ENCODE data around the gene HTT. TPM values are rescaled to one million over a fixed set of nuclear protein-coding genes. Genes with fewer than 3 reads are reported as not detected.

HTT gene
- total RNA-seq, 3 donors from 2014 or later, result 50.5 to 59.3 (median 51.5) TPM

DNA sequence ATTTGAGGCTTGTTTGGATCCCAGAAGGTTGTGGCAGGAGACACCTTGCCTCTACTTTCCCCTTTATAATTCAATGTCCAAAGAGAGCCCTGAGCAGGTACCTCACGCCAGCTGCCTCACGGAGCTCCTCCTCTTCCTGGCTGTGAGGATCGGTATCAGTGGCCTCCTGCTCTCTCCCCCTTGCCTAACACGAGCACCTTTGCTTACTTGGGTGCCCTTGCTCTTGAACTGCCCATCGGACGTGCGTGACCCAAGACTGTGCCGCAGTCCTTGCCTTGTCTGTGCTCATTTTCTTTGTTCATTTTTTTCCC is 146.7 kb downstream of the HTT start:
- Mint-ChIP-seq H3K4me3 (no peak overlapping the region), H3K36me3 (ENCODE audit: insufficient read depth) (peaks cover 52% of the 10 kb centered on the region), H3K9me3 (no peaks in the 10 kb centered on the region), H3K4me1 (ENCODE audit: low read depth) (no peaks in the 10 kb centered on the region), H3K27me3 (ENCODE audit: low read depth) (no peaks in the 10 kb centered on the region)
- ATAC-seq (no peak), DNase-seq (no peak)

DNA sequence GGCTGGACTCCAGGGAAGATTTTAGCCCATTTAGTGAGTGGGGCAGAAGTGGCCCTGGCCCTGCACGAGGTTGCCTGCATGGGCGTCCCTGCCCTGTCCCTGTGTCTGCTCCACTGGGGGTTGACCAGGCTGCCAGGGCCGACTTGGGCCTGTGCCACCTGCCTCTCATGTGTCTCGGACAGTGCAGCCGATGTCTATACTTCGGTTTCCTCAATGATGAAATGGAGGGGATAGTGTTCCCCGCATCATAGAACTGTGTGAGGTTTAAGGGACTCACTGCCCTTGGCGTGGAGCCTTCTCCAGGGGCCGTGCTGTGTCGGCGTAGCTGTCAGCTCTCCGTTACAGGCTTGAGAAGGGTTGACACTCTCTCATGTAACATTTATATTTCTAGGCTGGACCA is 147.5 kb downstream of the HTT start:
- ATAC-seq, result no peak
- no peak overlapping the region for H3K4me3 Mint-ChIP-seq
- no peaks in the 10 kb centered on the region for H3K27me3 Mint-ChIP-seq (ENCODE audit: low read depth)
- no peaks in the 10 kb centered on the region for H3K4me1 Mint-ChIP-seq (ENCODE audit: low read depth)
- DNase-seq, result no peak
- H3K9me3 Mint-ChIP-seq, result no peaks in the 10 kb centered on the region
- peaks cover 47% of the 10 kb centered on the region for H3K36me3 Mint-ChIP-seq (ENCODE audit: insufficient read depth)

DNA sequence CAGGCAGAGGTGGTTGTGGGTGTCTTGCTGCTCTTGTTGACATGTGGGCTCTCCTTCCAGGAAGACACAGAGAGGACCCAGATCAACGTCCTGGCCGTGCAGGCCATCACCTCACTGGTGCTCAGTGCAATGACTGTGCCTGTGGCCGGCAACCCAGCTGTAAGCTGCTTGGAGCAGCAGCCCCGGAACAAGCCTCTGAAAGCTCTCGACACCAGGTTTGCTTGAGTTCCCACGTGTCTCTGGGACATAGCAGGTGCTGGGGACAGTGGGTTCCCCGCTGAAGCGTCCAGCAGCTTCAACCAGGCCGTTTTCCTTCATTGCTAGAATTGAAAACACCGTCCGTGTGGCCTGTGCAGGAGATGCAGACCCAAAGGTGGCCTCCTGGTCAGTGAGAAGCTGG is 148.9 kb downstream of the HTT start:
- no peak overlapping the region for H3K4me3 Mint-ChIP-seq
- H3K9me3 Mint-ChIP-seq, result no peaks in the 10 kb centered on the region
- peaks cover 40% of the 10 kb centered on the region for H3K36me3 Mint-ChIP-seq (ENCODE audit: insufficient read depth)
- ATAC-seq (no peak), DNase-seq (no peak)
- no peaks in the 10 kb centered on the region for H3K27me3 Mint-ChIP-seq (ENCODE audit: low read depth)
- H3K4me1 Mint-ChIP-seq (ENCODE audit: low read depth), result no peaks in the 10 kb centered on the region

DNA sequence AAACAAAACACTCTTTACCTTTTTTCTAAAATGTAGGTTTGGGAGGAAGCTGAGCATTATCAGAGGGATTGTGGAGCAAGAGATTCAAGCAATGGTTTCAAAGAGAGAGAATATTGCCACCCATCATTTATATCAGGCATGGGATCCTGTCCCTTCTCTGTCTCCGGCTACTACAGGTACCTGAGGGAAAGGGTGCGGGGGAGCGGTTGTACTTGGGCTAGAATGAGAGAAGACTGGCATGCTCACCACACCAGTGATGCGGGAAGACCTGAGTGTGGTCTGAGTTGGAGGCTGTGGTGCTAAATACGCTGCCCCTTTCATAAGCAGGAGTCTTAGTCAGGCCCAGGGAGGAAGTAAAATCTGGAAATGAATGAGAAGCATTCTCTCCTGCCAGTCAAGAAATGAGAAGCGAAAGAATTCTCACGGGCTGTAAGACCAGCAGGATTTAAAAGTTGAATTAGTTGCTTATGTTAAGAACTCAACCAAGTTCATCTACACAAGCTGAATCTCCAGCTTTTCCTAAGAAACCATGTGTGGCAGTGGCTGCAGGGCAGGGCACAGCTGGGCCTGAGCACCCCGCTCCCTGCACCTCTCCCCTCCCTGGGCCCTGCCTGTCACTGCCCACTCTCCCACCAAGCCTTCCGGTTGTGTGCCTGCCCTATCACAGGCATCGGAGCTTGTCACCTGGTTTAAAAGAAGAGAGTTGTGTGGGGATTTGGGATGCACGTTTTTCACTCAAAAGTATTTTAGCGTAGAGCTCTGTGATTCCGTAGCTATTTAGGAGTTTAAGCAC is 149.7 kb downstream of the HTT start:
- H3K27me3 Mint-ChIP-seq (ENCODE audit: low read depth), result no peaks in the 10 kb centered on the region
- peaks cover 39% of the 10 kb centered on the region for H3K36me3 Mint-ChIP-seq (ENCODE audit: insufficient read depth)
- ATAC-seq (no peak), DNase-seq (no peak)
- H3K4me1 Mint-ChIP-seq (ENCODE audit: low read depth), result no peaks in the 10 kb centered on the region
- H3K4me3 Mint-ChIP-seq, result no peak overlapping the region
- H3K9me3 Mint-ChIP-seq, result no peaks in the 10 kb centered on the region

DNA sequence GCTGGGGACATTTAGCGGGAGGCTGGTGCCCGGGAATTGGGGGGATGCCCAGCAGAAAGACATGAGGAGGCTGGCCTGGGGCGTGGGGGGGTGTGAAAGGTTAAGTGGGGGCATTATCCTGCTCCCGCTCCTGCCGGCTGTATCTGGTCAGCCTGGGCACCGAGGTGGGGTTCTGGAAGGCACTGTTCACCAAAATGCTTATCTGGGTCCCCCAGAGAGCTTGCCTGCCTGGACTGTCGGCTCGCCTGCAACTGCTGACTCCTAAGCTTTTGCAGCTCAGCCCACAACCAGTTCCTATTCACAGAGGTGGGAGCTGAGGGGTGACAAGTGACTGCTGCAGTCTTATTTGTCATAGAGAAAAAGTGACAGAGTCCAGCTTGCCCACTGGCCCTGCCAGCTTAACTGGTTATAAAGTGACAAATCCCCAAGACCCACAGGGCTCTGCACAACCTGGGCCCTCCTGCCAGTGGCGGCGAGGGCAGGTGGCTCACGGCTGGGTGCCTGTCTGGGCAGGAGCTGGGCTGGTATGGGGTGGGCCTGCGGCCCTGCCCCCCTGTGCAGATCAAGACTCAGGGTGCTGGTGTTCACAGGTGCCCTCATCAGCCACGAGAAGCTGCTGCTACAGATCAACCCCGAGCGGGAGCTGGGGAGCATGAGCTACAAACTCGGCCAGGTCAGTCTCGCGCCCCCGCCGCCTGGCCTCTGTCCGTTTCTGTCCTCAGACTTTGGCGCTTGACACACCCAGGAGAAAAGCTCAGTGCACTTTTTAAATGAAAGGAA is 150.8 kb downstream of the HTT start:
- Mint-ChIP-seq H3K4me1 (ENCODE audit: low read depth) (no peaks in the 10 kb centered on the region), H3K36me3 (ENCODE audit: insufficient read depth) (peaks cover 45% of the 10 kb centered on the region), H3K9me3 (no peaks in the 10 kb centered on the region), H3K27me3 (ENCODE audit: low read depth) (no peaks in the 10 kb centered on the region), H3K4me3 (no peak overlapping the region)
- DNase-seq, result no peak
- no peak for ATAC-seq

DNA sequence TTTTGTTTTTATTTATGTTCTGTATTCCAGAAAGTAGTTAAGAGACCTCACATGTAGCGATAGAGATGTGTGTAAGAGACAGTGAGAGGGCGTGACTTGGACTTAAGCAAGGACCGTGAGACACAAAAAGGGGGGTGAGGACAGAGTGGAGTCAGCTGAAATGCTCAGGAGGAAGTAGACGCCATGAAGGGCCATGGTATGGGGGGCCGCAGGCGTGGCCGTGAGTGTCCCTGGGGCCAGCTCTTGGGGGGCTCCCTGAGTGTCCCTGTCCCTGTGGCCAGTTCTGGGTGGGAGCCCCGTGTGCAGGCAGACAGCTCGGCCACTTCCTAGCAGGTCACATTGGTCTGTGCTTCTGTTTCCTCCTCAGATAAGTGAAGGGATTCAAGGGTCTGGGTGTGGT is 151.5 kb downstream of the HTT start:
- H3K27me3 Mint-ChIP-seq (ENCODE audit: low read depth), result no peaks in the 10 kb centered on the region
- no peaks in the 10 kb centered on the region for H3K4me1 Mint-ChIP-seq (ENCODE audit: low read depth)
- H3K9me3 Mint-ChIP-seq, result no peaks in the 10 kb centered on the region
- no peak overlapping the region for H3K4me3 Mint-ChIP-seq
- no peak for ATAC-seq
- DNase-seq, result no peak
- peaks cover 52% of the 10 kb centered on the region for H3K36me3 Mint-ChIP-seq (ENCODE audit: insufficient read depth)

DNA sequence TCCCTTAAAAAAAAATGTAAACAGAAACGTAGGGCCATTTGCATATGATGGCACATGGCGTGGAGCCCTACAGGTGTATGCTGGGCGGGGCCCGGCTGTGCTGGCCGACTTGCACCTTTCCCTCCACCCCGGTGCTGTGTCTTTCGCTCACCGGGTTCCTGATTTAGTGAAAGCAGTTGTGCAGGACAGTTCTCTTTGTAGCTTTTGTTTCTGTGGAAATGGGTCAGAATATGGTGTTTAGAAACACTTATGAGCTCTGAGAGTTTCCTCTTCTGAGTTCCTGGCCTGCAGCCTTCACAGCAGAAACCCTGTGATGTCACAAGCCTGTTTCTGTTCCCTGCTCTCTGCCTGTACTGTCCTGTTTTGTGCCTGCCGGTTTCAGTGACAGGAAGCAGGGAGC is 152.0 kb downstream of the HTT start:
- Mint-ChIP-seq H3K36me3 (ENCODE audit: insufficient read depth) (peaks cover 49% of the 10 kb centered on the region), H3K4me3 (no peak overlapping the region), H3K4me1 (ENCODE audit: low read depth) (no peaks in the 10 kb centered on the region), H3K27me3 (ENCODE audit: low read depth) (no peaks in the 10 kb centered on the region), H3K9me3 (no peaks in the 10 kb centered on the region)
- ATAC-seq, result no peak
- DNase-seq, result no peak

DNA sequence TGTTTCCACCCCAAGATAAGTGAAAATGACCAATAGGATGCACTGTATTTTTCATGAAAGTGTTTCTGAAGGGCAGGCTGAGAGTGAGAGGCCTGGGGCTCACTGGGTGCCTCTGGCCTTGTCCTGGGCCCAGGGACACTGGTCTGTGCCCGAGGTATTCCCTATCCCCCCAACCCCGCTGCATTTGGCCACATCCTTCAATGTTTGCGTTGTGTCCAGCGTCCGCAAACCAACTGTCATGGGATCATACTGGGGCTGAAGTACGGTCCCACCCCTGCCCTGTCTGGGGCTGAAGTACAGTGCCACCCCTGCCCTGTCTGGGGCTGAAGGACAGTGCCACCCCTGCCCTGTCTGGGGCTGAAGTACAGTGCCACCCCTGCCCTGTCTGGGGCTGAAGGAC is 152.5 kb downstream of the HTT start:
- peaks cover 48% of the 10 kb centered on the region for H3K36me3 Mint-ChIP-seq (ENCODE audit: insufficient read depth)
- no peaks in the 10 kb centered on the region for H3K27me3 Mint-ChIP-seq (ENCODE audit: low read depth)
- H3K9me3 Mint-ChIP-seq, result no peaks in the 10 kb centered on the region
- no peak overlapping the region for H3K4me3 Mint-ChIP-seq
- no peak for ATAC-seq
- no peak for DNase-seq
- no peaks in the 10 kb centered on the region for H3K4me1 Mint-ChIP-seq (ENCODE audit: low read depth)

DNA sequence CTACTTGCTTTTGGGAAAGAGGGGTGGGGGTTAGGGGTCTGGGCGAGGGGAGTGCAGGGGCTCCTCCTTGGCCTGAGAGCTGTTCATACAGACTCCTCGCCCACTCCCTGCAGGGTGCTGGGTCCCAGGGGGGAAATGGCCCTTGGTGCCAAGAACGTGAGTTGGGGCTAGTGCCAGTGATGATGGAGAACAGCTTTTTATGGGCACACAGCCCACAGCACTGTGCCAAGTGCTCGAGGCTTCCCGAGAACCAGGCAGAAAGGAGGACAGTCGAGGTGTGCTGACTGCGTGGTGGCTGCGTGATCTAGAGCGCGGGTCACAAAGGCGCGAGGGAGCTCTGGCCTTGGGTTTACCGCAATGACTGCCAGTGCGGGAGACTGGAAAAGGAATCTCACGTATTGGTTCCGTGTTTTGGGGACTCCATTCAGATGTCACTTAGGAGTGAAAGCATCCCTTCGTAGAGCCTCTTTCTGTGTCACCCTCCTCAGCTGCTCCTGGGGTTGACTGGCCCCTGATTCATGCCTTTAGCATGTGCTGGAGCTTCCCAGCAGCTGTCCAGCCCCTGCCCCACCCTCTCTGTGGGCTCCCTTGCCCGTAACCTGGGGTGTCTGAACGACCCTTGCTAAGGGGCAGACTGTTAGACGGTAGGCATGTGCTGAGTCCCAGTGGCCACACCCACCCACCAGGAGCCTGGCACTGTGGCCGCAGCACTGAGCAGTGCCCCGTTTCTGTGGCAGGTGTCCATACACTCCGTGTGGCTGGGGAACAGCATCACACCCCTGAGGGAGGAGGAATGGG is 153.6 kb downstream of the HTT start:
- Mint-ChIP-seq H3K27me3 (ENCODE audit: low read depth) (no peaks in the 10 kb centered on the region), H3K9me3 (no peaks in the 10 kb centered on the region), H3K4me3 (no peak overlapping the region), H3K4me1 (ENCODE audit: low read depth) (no peaks in the 10 kb centered on the region), H3K36me3 (ENCODE audit: insufficient read depth) (peaks cover 44% of the 10 kb centered on the region)
- no peak for DNase-seq
- ATAC-seq, result no peak

DNA sequence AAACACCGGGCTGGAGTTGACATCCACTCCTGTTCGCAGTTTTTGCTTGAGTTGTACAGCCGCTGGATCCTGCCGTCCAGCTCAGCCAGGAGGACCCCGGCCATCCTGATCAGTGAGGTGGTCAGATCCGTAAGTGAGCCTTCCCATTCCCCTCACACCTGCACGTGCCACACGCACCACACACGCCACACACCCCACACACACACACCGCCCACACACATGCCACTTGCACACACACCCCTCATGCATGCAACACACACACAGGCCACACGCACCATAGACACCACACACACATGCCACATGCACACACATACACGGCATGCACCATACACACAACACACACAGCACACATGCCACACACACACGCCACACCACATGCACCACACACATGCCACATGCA is 154.4 kb downstream of the HTT start:
- ATAC-seq (no peak), DNase-seq (no peak)
- H3K9me3 Mint-ChIP-seq, result no peaks in the 10 kb centered on the region
- no peaks in the 10 kb centered on the region for H3K27me3 Mint-ChIP-seq (ENCODE audit: low read depth)
- H3K4me3 Mint-ChIP-seq, result no peak overlapping the region
- H3K36me3 Mint-ChIP-seq (ENCODE audit: insufficient read depth), result peaks cover 44% of the 10 kb centered on the region
- no peaks in the 10 kb centered on the region for H3K4me1 Mint-ChIP-seq (ENCODE audit: low read depth)

DNA sequence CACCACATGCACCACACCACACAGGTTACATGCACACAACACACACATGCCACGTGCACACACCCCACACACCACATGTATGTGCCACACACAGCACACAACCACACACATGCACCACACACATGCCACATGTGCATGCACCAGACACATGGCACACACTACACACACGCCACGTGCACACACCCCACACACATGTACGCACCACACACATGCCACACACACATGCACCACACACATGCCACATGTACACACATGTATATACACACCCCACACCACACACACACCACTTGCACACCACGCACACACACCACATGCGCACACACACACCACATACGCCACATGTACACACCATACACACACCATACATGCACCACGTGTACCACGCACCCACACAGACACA is 154.8 kb downstream of the HTT start:
- H3K4me1 Mint-ChIP-seq (ENCODE audit: low read depth), result no peaks in the 10 kb centered on the region
- DNase-seq, result no peak
- no peak for ATAC-seq
- no peak overlapping the region for H3K4me3 Mint-ChIP-seq
- peaks cover 45% of the 10 kb centered on the region for H3K36me3 Mint-ChIP-seq (ENCODE audit: insufficient read depth)
- no peaks in the 10 kb centered on the region for H3K27me3 Mint-ChIP-seq (ENCODE audit: low read depth)
- H3K9me3 Mint-ChIP-seq, result no peaks in the 10 kb centered on the region

DNA sequence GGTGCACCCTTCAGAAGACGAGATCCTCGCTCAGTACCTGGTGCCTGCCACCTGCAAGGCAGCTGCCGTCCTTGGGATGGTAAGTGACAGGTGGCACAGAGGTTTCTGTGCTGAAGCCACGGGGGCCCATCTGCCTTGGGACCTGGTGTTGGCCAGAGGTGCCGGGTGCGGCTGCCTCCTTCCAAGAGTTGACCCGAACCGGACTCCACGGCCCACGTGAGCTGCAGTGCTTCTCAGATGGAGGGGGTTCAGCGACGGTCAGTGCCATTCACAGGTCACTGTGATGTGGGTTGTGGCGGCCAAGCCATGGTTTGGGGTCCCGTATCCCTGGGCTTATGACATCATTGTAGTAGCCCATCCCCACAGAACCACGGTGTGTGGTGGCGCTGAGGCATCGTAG is 155.5 kb downstream of the HTT start:
- Mint-ChIP-seq H3K9me3 (no peaks in the 10 kb centered on the region), H3K36me3 (ENCODE audit: insufficient read depth) (peaks cover 46% of the 10 kb centered on the region), H3K4me1 (ENCODE audit: low read depth) (no peaks in the 10 kb centered on the region), H3K4me3 (no peak overlapping the region), H3K27me3 (ENCODE audit: low read depth) (no peaks in the 10 kb centered on the region)
- no peak for DNase-seq
- no peak for ATAC-seq

DNA sequence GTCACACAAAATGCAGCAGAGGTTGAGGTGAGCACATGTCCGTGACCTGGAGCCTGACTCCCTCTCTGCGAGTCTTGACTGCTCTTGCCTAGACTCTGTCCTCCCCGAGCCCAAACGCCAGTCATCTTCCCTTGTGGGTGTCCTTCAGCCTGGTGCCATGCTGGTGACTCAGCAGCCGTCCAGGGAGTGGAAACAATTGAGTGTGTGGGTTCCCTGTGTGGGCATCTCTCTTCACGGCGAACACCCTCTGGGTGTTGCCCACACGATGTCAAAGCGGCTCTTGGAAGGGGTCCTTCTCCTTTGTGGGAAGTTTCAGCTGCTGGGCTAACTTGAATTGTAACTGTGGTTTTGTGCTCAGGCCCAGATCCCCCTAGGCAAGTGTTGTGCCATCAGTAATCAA is 157.0 kb downstream of the HTT start:
- Mint-ChIP-seq H3K27me3 (ENCODE audit: low read depth) (no peaks in the 10 kb centered on the region), H3K9me3 (no peaks in the 10 kb centered on the region), H3K4me3 (no peak overlapping the region), H3K4me1 (ENCODE audit: low read depth) (no peaks in the 10 kb centered on the region), H3K36me3 (ENCODE audit: insufficient read depth) (peaks cover 50% of the 10 kb centered on the region)
- no peak for DNase-seq
- no peak for ATAC-seq

DNA sequence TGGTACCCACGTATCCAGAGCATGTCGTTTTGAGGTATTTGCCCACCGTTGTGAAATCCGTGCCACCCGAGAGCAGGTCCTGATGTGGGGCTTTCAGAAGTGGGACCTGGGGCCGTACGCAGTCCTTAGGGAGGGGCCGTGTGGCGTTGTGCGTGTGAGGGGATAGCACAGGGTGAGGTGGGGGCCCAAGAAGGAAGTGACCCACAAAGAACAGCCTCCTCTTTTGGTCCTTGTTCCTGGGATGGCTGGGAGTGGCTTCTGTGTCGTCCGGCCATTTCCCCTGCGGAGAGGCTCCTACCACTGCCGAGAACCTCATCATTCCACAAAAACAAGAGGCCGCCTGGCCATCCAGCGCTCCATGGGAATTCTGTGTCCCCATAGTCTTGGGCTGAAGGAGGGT is 157.5 kb downstream of the HTT start:
- Mint-ChIP-seq H3K4me1 (ENCODE audit: low read depth) (no peaks in the 10 kb centered on the region), H3K4me3 (no peak overlapping the region), H3K36me3 (ENCODE audit: insufficient read depth) (peaks cover 50% of the 10 kb centered on the region), H3K27me3 (ENCODE audit: low read depth) (no peaks in the 10 kb centered on the region), H3K9me3 (no peaks in the 10 kb centered on the region)
- ATAC-seq, result no peak
- DNase-seq, result no peak

DNA sequence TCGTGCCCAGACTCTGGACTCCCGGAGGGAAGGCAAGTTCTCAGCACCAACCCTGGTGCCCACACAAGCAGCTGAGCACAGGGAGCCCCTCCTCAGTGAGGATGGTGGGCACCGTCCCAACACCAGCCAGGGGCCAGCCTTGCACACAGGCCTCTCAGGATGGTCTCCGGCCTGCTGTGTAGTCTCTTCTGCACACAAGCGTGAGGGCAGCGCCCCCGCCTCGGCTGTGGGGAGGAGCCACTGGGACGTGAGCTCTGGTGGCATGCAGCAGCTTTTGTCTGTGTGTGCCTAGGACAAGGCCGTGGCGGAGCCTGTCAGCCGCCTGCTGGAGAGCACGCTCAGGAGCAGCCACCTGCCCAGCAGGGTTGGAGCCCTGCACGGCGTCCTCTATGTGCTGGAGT is 158.4 kb downstream of the HTT start:
- no peaks in the 10 kb centered on the region for H3K4me1 Mint-ChIP-seq (ENCODE audit: low read depth)
- H3K4me3 Mint-ChIP-seq, result no peak overlapping the region
- no peaks in the 10 kb centered on the region for H3K27me3 Mint-ChIP-seq (ENCODE audit: low read depth)
- DNase-seq (no peak), ATAC-seq (no peak)
- peaks cover 52% of the 10 kb centered on the region for H3K36me3 Mint-ChIP-seq (ENCODE audit: insufficient read depth)
- no peaks in the 10 kb centered on the region for H3K9me3 Mint-ChIP-seq
